Embryonic facial prominence (tissue), 1 donor: ENCODE measurements around the gene ILK.

Experiments
- DNase-seq: peaks from one replicate; pipeline ENCODE4 v3.0.0-alpha.2; 2016; ENCODE audit errors: extremely low spot score

Gene ILK

DNA sequence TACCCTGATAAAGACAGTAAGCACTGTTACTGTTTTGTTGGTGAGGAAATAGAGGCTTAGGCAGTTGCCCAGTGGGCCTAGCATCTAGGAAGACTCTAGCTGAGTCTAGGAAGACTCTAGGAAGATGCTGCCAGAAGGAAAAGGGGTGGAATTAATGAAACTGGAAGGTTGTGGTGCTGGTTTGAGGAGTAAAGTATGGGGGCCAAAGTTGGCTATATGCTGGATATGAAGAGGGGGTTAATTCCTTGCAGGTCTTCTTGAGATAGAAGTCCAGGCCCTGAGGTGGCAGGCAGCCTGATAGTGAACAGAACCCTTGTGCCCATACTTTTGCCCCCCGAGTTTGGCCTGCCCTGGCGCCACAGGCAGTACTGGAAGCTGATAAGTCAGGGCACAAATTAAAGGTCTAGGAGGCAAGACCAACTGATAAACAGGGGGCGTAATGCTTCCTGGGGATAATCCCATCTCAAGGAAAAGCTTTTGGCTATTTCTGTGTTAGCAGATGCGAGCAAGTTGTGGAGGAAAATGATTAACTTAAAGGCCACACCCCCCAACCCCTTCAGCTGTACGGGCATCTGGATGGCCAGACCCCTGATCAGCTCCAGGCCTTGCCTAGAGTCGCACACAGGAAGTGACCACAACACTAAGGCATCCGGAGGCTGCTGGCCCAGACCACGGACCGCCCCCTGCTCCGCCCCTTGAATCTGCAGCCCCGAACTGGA lies 3.1 kb downstream of the ILK start:
- peak; percentile 71 for DNase-seq

GRCh38 chr11:6607190-6607795 lies 3.7 kb downstream of the ILK start:
- no peak for DNase-seq

GRCh38 chr11:6608011-6608410 lies 4.4 kb downstream of the ILK start:
- DNase-seq, result no peak

- no peak for DNase-seq
These were observed 5.3 kb downstream of the ILK start for GRCh38 chr11:6608726-6609501.

GRCh38 chr11:6609502-6610015 lies 6.0 kb downstream of the ILK start:
- no peak for DNase-seq

- DNase-seq, result no peak
These were observed 7.0 kb downstream of the ILK start for GRCh38 chr11:6610591-6610990.

DNA sequence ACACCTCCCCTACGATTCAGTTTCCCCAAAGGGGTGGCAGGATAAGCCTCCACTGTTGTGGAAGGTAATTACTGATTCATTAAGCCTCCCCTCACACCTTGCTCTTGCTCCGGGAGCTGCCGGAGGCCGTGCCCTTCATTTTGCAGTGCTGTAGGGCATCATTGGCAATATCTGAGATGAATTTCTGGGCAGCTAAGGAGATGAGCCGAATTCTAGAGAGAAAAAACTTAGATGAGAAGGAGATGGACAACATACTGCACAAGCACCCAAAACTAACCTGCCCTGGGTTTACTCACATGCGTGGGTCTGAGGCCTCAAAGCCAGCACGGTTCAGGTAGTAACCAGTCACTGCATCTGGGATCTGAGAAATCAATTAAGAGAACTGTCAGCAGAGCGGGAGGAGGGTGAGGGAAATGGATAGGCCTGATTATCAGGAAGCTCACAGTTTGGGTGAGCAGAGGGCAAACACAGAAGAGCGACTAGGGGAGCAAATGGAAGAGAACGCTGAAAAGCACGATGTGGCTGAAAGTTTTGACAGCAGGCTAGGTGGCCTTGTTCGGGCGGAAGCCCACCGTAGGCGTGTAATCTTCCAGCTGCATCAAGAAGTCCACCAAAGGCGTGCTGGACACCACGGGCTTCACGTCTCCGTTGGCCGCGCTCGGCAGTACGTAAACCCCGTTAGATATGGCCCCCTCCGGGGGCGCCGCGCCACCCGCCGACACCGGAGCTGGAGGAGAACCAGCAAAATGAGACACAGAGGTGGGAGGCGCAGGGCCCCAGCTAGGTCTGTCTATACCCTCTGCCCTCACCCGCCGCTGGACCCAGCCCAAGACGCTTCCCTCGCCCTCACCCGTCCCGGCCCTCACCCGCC lies 7.8 kb downstream of the ILK start:
- DNase-seq, result no peak

DNA sequence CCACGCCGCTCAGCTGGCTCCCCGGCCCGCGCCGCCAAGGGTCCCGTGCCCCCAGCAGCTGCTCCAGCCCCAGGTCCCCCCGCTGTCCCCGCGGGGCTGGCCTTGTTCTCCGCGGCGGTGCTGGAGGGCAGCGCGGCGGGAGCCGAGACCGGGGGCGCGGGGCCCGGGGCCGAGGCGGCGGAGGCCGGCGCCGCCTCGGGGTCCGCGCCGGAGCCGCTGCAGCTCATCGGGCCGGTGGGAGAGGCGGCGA lies 8.3 kb downstream of the ILK start:
- no peak for DNase-seq

GRCh38 chr11:6612213-6613041 lies 8.9 kb downstream of the ILK start, which contains the start of gene TAF10:
Gene TAF10, minus strand, starts transcription at chr11:6612216. Its CDS starts 27 bp downstream, at chr11:6612189.
- DNase-seq, result peak; percentile 93

DNA sequence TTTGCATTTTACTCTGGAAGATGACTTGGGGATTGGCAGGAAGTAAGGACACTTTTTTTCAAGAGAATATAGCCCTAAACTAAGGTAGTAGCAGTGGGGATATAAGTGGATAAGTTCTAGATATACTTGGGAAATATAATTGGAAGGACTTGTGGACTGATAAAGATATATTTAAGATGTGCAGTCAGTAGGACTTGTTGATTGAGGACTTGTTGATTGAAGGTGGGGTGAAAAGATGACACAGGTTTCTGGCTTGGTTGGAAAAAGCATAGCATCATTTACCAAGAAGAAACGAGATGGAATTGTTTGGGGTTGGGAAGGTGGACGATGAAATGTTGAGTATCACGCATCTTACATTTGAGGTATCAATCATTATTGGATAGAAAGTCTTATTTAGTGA lies 9.9 kb downstream of the ILK start:
- no peak for DNase-seq

DNA sequence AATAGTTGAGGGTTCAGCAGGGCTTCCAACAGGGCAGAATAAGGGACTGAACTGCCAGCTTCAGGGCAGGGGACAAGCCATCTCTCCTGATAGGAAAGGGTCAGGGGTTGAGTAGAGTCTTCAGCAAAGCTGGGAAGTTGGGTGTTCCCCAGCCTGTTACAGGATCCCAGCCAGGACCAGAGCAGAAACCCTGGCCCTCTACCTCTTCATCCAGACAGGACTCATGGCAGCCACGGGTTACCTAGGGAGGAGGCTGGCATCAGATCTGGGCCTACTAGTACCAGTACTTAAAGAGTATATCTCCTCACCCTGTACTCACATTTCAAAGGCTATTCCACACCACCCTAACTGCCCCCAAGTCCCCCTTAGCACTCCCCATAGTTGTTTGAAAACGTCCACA lies 10.9 kb downstream of the ILK start:
- DNase-seq, result no peak

- no peak for DNase-seq
These were observed 11.5 kb downstream of the ILK start for GRCh38 chr11:6615046-6615445.

GRCh38 chr11:6615882-6616585 lies 12.5 kb downstream of the ILK start:
- no peak for DNase-seq

- DNase-seq, result no peak
These were observed 13.1 kb downstream of the ILK start for GRCh38 chr11:6616596-6617250.

DNA sequence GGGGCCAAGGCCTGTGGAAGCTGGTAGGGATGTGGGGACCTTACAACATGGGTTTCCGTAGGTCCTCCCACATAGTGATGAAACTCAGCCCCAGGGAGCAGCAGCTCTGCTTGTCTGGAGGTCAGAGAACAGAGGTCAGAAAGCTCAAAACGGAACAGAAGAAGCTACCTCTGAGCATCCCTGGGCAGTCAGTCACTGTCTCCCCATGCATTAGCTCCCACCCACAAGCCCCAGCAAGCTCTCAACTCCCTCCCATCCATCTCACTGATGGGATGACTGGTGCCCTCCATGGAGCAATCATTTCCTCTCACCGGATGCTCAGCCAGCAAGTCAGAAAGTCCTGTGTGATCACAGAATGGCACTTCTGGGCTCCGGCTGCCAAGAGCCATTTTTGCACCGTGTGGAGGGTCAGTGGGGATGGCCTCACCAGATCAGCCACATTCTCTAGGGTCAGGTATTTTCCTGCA lies 13.8 kb downstream of the ILK start:
- no peak for DNase-seq

- no peak for DNase-seq
These were observed 14.8 kb downstream of the ILK start for GRCh38 chr11:6618117-6619003.

- DNase-seq, result peak; percentile 96
These were observed 15.6 kb downstream of the ILK start, which contains the start of gene TPP1 for GRCh38 chr11:6619004-6619745. Gene TPP1, minus strand, starts transcription at chr11:6619422. Its CDS starts 22 bp downstream, at chr11:6619400.

DNA sequence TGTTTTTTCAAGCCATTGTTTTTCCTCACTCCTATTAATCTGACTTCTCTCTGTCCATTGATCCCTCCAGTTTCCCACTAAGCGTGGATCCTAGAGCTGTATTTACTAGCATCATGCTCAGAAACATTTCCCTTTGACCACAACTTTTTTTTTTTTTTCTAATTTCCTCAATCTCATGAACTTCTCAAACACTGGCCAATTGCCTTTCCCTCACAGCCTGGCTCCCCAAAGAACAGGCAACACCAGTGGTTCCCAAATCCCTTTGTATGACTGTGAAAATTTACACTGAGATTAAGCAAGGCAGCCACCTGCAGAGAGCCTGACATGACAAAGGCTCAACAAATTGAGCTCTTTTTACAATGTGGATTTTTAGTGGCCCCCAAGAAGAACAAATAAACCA lies 17.1 kb downstream of the ILK start:
- no peak for DNase-seq
